Measurements from ENCODE around the gene ACTR3C. TPM values are rescaled to one million over a fixed set of nuclear protein-coding genes. Genes with fewer than 3 reads are reported as not detected.

Gene ACTR3C
- total and polyA plus RNA-seq, 2 of the 13 experiments (the other 11 are each of a cell fraction or from before 2014, with no cell fraction given): 3.8 to 7.5 TPM

DNA sequence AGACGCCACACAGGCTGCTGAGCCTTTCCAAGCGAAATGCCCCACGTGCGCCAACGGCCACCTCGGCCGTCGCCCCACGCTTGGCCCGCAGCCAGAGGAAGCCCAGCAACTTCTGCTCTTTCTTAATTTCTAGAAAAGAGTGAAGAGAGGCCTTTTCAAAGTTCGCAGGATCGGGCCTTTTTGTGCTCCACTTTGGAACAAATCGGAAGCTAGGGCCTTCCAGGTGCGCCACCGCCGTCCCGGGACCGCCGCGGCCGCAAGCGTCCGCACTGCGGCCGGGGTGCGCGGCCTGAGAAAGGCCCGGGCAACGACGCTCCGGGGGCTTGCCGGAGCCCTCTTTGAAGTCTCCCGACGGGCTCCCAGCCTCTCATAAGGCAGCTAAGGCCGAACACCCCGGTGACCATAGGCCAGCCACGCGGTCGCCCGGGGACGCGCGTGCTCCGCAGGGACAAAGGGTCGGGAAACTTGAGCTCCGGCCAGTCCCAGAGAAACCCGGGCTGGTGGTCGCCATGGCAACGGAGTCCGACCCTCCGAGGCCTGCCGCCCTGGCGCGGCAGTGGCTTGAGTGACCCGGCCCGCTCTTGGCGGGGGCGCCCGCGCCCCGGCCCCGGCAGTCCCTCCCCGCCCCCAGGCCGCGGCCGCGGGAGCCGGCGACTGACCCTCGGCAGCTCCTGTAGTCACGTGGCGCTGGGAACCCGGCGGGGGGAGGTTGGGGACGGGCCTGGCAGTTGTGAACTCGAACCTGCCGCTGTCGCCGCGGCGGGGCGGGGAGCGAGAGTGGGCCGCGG lies 44.9 kb upstream of the ACTR3C start, which contains the start of gene REPIN1 (continued):
- peak; percentile 94 for TF ChIP-seq ZFY (CRISPR knock-in tag; IDR thresholded peaks at IDR 0.05)
- peak; percentile 58 for TF ChIP-seq THRA (CRISPR knock-in tag; IDR thresholded peaks at IDR 0.05; ENCODE audit: borderline replicate concordance)
- TF ChIP-seq, protein P1, sequence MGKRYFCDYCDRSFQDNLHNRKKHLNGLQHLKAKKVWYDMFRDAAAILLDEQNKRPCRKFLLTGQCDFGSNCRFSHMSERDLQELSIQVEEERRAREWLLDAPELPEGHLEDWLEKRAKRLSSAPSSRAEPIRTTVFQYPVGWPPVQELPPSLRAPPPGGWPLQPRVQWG (CRISPR knock-in tag; IDR thresholded peaks at IDR 0.05; ENCODE audit: borderline replicate concordance, low read depth): no peak
- peak; percentile 83; the same call in 1 of the 2 replicates for TF ChIP-seq ZNF747 (CRISPR knock-in tag; IDR thresholded peaks at IDR 0.05; ENCODE audit: borderline replicate concordance)
- TF ChIP-seq ZNF253 (CRISPR knock-in tag; IDR thresholded peaks at IDR 0.05; ENCODE audit: borderline replicate concordance): peak; percentile 53; the same call in 1 of the 2 replicates
- TF ChIP-seq RCOR2 (CRISPR knock-in tag; IDR thresholded peaks at IDR 0.05): no peak
- TF ChIP-seq KDM6A (CRISPR knock-in tag; IDR thresholded peaks at IDR 0.05; ENCODE audit: low read depth): no peak
- TF ChIP-seq, protein P2, sequence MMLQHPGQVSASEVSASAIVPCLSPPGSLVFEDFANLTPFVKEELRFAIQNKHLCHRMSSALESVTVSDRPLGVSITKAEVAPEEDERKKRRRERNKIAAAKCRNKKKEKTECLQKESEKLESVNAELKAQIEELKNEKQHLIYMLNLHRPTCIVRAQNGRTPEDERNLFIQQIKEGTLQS (CRISPR knock-in tag; IDR thresholded peaks at IDR 0.05): peak; percentile 38; the same call in 1 of the 2 replicates
- TF ChIP-seq, protein P3, sequence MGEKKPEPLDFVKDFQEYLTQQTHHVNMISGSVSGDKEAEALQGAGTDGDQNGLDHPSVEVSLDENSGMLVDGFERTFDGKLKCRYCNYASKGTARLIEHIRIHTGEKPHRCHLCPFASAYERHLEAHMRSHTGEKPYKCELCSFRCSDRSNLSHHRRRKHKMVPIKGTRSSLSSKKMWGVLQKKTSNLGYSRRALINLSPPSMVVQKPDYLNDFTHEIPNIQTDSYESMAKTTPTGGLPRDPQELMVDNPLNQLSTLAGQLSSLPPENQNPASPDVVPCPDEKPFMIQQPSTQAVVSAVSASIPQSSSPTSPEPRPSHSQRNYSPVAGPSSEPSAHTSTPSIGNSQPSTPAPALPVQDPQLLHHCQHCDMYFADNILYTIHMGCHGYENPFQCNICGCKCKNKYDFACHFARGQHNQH (CRISPR knock-in tag; IDR thresholded peaks at IDR 0.05): peak; percentile 19
- TF ChIP-seq MED8 (CRISPR knock-in tag; IDR thresholded peaks at IDR 0.05; ENCODE audit: insufficient replicate concordance): peak; percentile 4
- TF ChIP-seq, protein P4, sequence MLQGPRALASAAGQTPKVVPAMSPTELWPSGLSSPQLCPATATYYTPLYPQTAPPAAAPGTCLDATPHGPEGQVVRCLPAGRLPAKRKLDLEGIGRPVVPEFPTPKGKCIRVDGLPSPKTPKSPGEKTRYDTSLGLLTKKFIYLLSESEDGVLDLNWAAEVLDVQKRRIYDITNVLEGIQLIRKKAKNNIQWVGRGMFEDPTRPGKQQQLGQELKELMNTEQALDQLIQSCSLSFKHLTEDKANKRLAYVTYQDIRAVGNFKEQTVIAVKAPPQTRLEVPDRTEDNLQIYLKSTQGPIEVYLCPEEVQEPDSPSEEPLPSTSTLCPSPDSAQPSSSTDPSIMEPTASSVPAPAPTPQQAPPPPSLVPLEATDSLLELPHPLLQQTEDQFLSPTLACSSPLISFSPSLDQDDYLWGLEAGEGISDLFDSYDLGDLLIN (CRISPR knock-in tag; IDR thresholded peaks at IDR 0.05; ENCODE audit: borderline replicate concordance): peak; percentile 34; the same call in 1 of the 2 replicates
- TF ChIP-seq ZNF749 (CRISPR knock-in tag; IDR thresholded peaks at IDR 0.05; ENCODE audit: borderline replicate concordance): peak; percentile 60
- peak; percentile 86 for TF ChIP-seq RFX1 (IDR thresholded peaks at IDR 0.05)
- TF ChIP-seq AKAP8 (CRISPR knock-in tag; IDR thresholded peaks at IDR 0.05): peak; percentile 3; the same call in 1 of the 2 replicates
- TF ChIP-seq ZNF501 (CRISPR knock-in tag; IDR thresholded peaks at IDR 0.05): peak; percentile 74
- TF ChIP-seq RXRB (CRISPR knock-in tag; IDR thresholded peaks at IDR 0.05; ENCODE audit: borderline replicate concordance): peak; percentile 49; the same call in 1 of the 2 replicates
- no peak for TF ChIP-seq ZNF326 (CRISPR knock-in tag; IDR thresholded peaks at IDR 0.05; ENCODE audit: borderline replicate concordance)
- TF ChIP-seq AHR (CRISPR knock-in tag; IDR thresholded peaks at IDR 0.05): 0 out of 2 replicates have a peak, but pooled peaks have one; percentile 72
- TF ChIP-seq RELA (CRISPR knock-in tag; IDR thresholded peaks at IDR 0.05): no peak
- peak; percentile 83 for TF ChIP-seq TAF15 (IDR thresholded peaks at IDR 0.05; ENCODE audit: low read depth, low read length, poor library complexity, severe bottlenecking)
- TF ChIP-seq CBFB (CRISPR knock-in tag; IDR thresholded peaks at IDR 0.05): peak; percentile 51
- TF ChIP-seq ZNF704 (CRISPR knock-in tag; IDR thresholded peaks at IDR 0.05; ENCODE audit: borderline replicate concordance): peak; percentile 77
- TF ChIP-seq ZNF816 (CRISPR knock-in tag; IDR thresholded peaks at IDR 0.05; ENCODE audit: borderline replicate concordance): peak; percentile 65; the same call in 1 of the 2 replicates

Measured in HepG2 (cell line).